SK-N-SH (cell line): ENCODE results near the gene SIAH3. TPM values are rescaled to one million over a fixed set of nuclear protein-coding genes. Genes with fewer than 3 reads are reported as not detected.
A peak's percentile ranks its signal among the peaks of the same experiment; 100 is the strongest.

Source experiments
- CTCF ChIA-PET: fragments of 300-600, 350-600 bp; formaldehyde crosslinking; extraction: SDS; loops from one replicate; lab custom pipeline; 2021; lab: Yijun Ruan, JAX
- POLR2A ChIA-PET: fragments of 350-600 bp; sonication (Branson Sonifier 250); formaldehyde crosslinking; extraction: SDS; loops from one replicate; lab custom pipeline; 2020; ENCODE audit warnings: antibody characterized with exemption, inconsistent platforms; lab: Yijun Ruan, JAX
- DNase-seq: peaks from one replicate; pipeline ENCODE4 v3.0.0; 2012
- H2AFZ ChIP-seq: fragments of 200-600 bp; sonication (generic); 2 replicates; pipeline ENCODE4 v1.8.1; 2016; ENCODE audit warnings: antibody characterized with exemption, mild to moderate bottlenecking, low read depth
- H3F3A ChIP-seq: fragments of 200-600 bp; sonication (generic); replicated peaks from 2 replicates; pipeline ENCODE3; 2016; ENCODE audit warnings: antibody characterized with exemption, mild to moderate bottlenecking; ENCODE audit not compliant: insufficient read depth
- H3K27ac ChIP-seq, 2 experiments: fragments of 200-500 bp in 1 of 2; fragments of 200-600 bp in 1 of 2; sonication (Bioruptor generic) in 1 of 2; sonication (generic), shearing (Covaris generic) in 1 of 2; 2 replicates each; pipeline versions ENCODE4 v1.5.1 to v1.6.1; 2014 to 2016; ENCODE audit warnings: low read depth in 2 of 2, inconsistent platforms in 1 of 2, low read length in 1 of 2, mild to moderate bottlenecking in 1 of 2, mixed read lengths in 1 of 2
- H3K27me3 ChIP-seq: fragments of 200-600 bp; sonication (generic), shearing (Covaris generic); 2 replicates; pipeline ENCODE4 v1.6.1; 2016; ENCODE audit warnings: mixed run types; ENCODE audit not compliant: insufficient read depth
- H3K36me3 ChIP-seq, 2 experiments: fragments of 200-500 bp in 1 of 2; fragments of 200-600 bp in 1 of 2; sonication (Bioruptor generic) in 1 of 2; sonication (generic) in 1 of 2; replicated peaks in 1 of 2; 2 replicates each; pipeline versions ENCODE3 to v1.5.1; 2014 to 2016; ENCODE audit warnings: low read length in 1 of 2, mild to moderate bottlenecking in 1 of 2; ENCODE audit not compliant: insufficient read depth in 2 of 2, control insufficient read depth in 1 of 2
- H3K4me1 ChIP-seq, 2 experiments: fragments of 200-500 bp in 1 of 2; fragments of 200-600 bp in 1 of 2; sonication (Bioruptor generic) in 1 of 2; sonication (generic), shearing (Covaris generic) in 1 of 2; 2 replicates each; pipeline versions ENCODE4 v1.5.1 to v1.6.1; 2014 to 2016; ENCODE audit warnings: low read depth in 1 of 2, low read length in 1 of 2, mixed run types in 1 of 2; ENCODE audit not compliant: insufficient read depth in 2 of 2, control insufficient read depth in 1 of 2
- H3K4me2 ChIP-seq: fragments of 200-600 bp; sonication (generic), shearing (Covaris generic); 2 replicates; pipeline ENCODE4 v1.6.1; 2017; ENCODE audit warnings: mixed run types
- H3K4me3 ChIP-seq, 2 experiments: fragments of 200-500 bp in 1 of 2; fragments of 200-600 bp in 1 of 2; sonication (Bioruptor generic) in 1 of 2; sonication (generic), shearing (Covaris generic) in 1 of 2; 2 replicates each; pipeline versions ENCODE4 v1.5.1 to v1.8.1; 2014 to 2016; ENCODE audit warnings: low read depth in 2 of 2, inconsistent platforms in 1 of 2, low read length in 1 of 2, mild to moderate bottlenecking in 1 of 2, mixed read lengths in 1 of 2, moderate library complexity in 1 of 2
- H3K79me2 ChIP-seq: fragments of 200-600 bp; sonication (generic); 2 replicates; pipeline ENCODE4 v1.8.1; 2017; ENCODE audit warnings: mild to moderate bottlenecking; ENCODE audit not compliant: insufficient read depth
- H3K9ac ChIP-seq: fragments of 200-600 bp; sonication (generic); 2 replicates; pipeline ENCODE4 v1.6.1; 2017; ENCODE audit warnings: mixed run types
- H3K9me2 ChIP-seq: fragments of 200-600 bp; sonication (generic); 2 replicates; pipeline ENCODE4 v1.6.1; 2017; ENCODE audit warnings: mixed run types
- H3K9me3 ChIP-seq: fragments of 200-600 bp; sonication (generic); 2 replicates; pipeline ENCODE4 v1.6.1; 2017; ENCODE audit warnings: mixed run types, mild to moderate bottlenecking, moderate library complexity
- H4K20me1 ChIP-seq: fragments of 200-600 bp; sonication (generic); 2 replicates; pipeline ENCODE4 v1.6.1; 2017; ENCODE audit warnings: mild to moderate bottlenecking, mixed run types; ENCODE audit not compliant: insufficient read depth
- CHD2 ChIP-seq: fragments of 150-350 bp; IDR thresholded peaks from 2 replicates; pipeline ENCODE4 v1.6.1; 2018; ENCODE audit warnings: low read length; ENCODE audit not compliant: partially characterized antibody
- CTCF ChIP-seq: fragments of 200-600 bp; sonication (generic); IDR thresholded peaks from 2 replicates; pipeline ENCODE4 v1.6.1; 2017; ENCODE audit warnings: antibody characterized with exemption, mild to moderate bottlenecking, moderate library complexity
- EZH2phosphoT487 ChIP-seq: fragments of 200-600 bp; sonication (generic); IDR thresholded peaks from 2 replicates; pipeline ENCODE4 v1.6.1; 2017; ENCODE audit warnings: low read depth, mixed run types, mild to moderate bottlenecking, antibody characterized with exemption, moderate library complexity, borderline replicate concordance
- FOXJ3 ChIP-seq: sonication (generic); formaldehyde crosslinking; IDR thresholded peaks from 2 replicates; pipeline ENCODE4 v1.5.1; 2020; ENCODE audit warnings: mild to moderate bottlenecking, missing genetic modification reagents
- FOXM1 ChIP-seq: IDR thresholded peaks from 2 replicates; pipeline ENCODE4 v1.4.0; 2012; ENCODE audit warnings: low read depth, mild to moderate bottlenecking
- MAX ChIP-seq: IDR thresholded peaks from 2 replicates; pipeline ENCODE4 v1.4.0; 2012; ENCODE audit warnings: low read depth
- MEF2A ChIP-seq: IDR thresholded peaks from 2 replicates; pipeline ENCODE4 v1.4.0; 2012; ENCODE audit warnings: low read depth, borderline replicate concordance
- MXI1 ChIP-seq: IDR thresholded peaks from 2 replicates; pipeline ENCODE4 v1.6.1; 2012; ENCODE audit warnings: mild to moderate bottlenecking, low read depth, low read length, improper control_type of control experiment
- NRF1 ChIP-seq: IDR thresholded peaks from 2 replicates; pipeline ENCODE4 v1.6.1; 2012; ENCODE audit warnings: low read depth, mild to moderate bottlenecking, low read length
- POLR2AphosphoS5 ChIP-seq: IDR thresholded peaks from 2 replicates; pipeline ENCODE4 v1.6.1; 2012; ENCODE audit warnings: low read depth, low read length
- RAD21 ChIP-seq: IDR thresholded peaks from 2 replicates; pipeline ENCODE4 v1.6.1; 2012; ENCODE audit warnings: mild to moderate bottlenecking, low read length
- RCOR1 ChIP-seq: fragments of 150-350 bp; IDR thresholded peaks from 2 replicates; pipeline ENCODE4 v1.6.1; 2017; ENCODE audit warnings: antibody characterized with exemption, low read length
- REST ChIP-seq: IDR thresholded peaks from 2 replicates; pipeline ENCODE4 v1.6.1; 2012; ENCODE audit warnings: mild to moderate bottlenecking, low read depth, low read length, moderate library complexity
- RFX5 ChIP-seq: IDR thresholded peaks from 2 replicates; pipeline ENCODE4 v1.6.1; 2012; ENCODE audit warnings: mild to moderate bottlenecking, improper control_type of control experiment, low read length
- RXRA ChIP-seq: IDR thresholded peaks from 2 replicates; pipeline ENCODE4 v1.4.0; 2012; ENCODE audit warnings: low read depth, mild to moderate bottlenecking, borderline replicate concordance
- SMC3 ChIP-seq: IDR thresholded peaks from 2 replicates; pipeline ENCODE4 v1.6.1; 2012; ENCODE audit warnings: low read depth, low read length, improper control_type of control experiment
- TCF12 ChIP-seq: IDR thresholded peaks from 2 replicates; pipeline ENCODE4 v1.4.0; 2012
- TEAD4 ChIP-seq: IDR thresholded peaks from 2 replicates; pipeline ENCODE4 v1.4.0; 2012; ENCODE audit warnings: mild to moderate bottlenecking, borderline replicate concordance; ENCODE audit not compliant: insufficient read depth
- YY1 ChIP-seq: IDR thresholded peaks from 2 replicates; pipeline ENCODE4 v1.4.0; 2012; ENCODE audit warnings: low read depth, mild to moderate bottlenecking
- WGBS: methylation state at CpG from one replicate; pipeline ENCODE4 v1.1.6; 2017; ENCODE audit warnings: low lambda C conversion rate; 5-methylcytosine and 5-hydroxymethylcytosine counted together
- polyA plus RNA-seq, 3 experiments: library from polyadenylated mRNA; depleted of rRNA; stranded (reverse); fragments of >200 nt; gene quantifications; 2 replicates each; pipeline ENCODE4 v1.2.3, GENCODE V29; 2012

SIAH3 gene
- polyA plus RNA-seq, 1 of the 3 experiments (the other 2 are of a cell fraction): 0.08 TPM

- Histone ChIP-seq H2AFZ (no peak overlapping the region), H3K9ac (no peak overlapping the region), H3K9me2 (no peaks in the 10 kb centered on the region), H4K20me1 (no peaks in the 10 kb centered on the region), H3K9me3 (no peaks in the 10 kb centered on the region), H3K27me3 (no peaks in the 10 kb centered on the region; the same call in 1 of the 2 replicates), H3K4me2 (no peak overlapping the region), H3K4me1 (peaks cover 11 to 17% of the 10 kb centered on the region in 2 experiments; a peak in 3 of 4 replicates), H3F3A (no peaks in the 10 kb centered on the region), H3K36me3 (no peaks in the 10 kb centered on the region), H3K79me2 (no peaks in the 10 kb centered on the region), H3K4me3 (no peak overlapping the region), H3K27ac (peak overlapping the region in 1 of 2 experiments; percentile 5; a peak in 1 of 4 replicates)
- 42% methylated on average over 12 of the region's 12 CpGs for WGBS
- CTCF ChIA-PET: interaction anchor here (1.4 kb wide), 2 partner anchors 11 to 31 kb away, joined by 3 to 4 read pairs; no protein-coding TSS in a partner anchor
- DNase-seq: peak; percentile 45
- POLR2A ChIA-PET: no interaction called here
- TF ChIP-seq TEAD4: no peak
- no peak for TF ChIP-seq CTCF
- no peak for TF ChIP-seq FOXM1
- no peak for TF ChIP-seq RAD21
- TF ChIP-seq MEF2A: no peak
- no peak for TF ChIP-seq CHD2
- no peak for TF ChIP-seq MXI1
- no peak for TF ChIP-seq REST
- TF ChIP-seq YY1: no peak
- no peak for TF ChIP-seq EZH2phosphoT487
- TF ChIP-seq TCF12: no peak
- no peak for TF ChIP-seq RCOR1
- no peak for TF ChIP-seq FOXJ3 (CRISPR knock-in tag)
- no peak for TF ChIP-seq RXRA
- no peak for TF ChIP-seq NRF1
- TF ChIP-seq MAX: no peak
- TF ChIP-seq RFX5: no peak
- no peak for TF ChIP-seq POLR2AphosphoS5
- no peak for TF ChIP-seq SMC3
Measured at GRCh38 chr13:45838171-45838745, 13.3 kb downstream of the SIAH3 start.
